GM19438 (cell line): ENCODE data around the gene TRPM3.
A peak's percentile ranks its signal among the peaks of the same experiment; 100 is the strongest.

ENCODE experiments used
- ATAC-seq: cut with Tn5 transposase; IDR thresholded peaks from one replicate; pipeline ENCODE4 v1.9.1; 2021; ENCODE audit warnings: low read depth; ENCODE audit not compliant: unreplicated experiment

TRPM3 gene

DNA sequence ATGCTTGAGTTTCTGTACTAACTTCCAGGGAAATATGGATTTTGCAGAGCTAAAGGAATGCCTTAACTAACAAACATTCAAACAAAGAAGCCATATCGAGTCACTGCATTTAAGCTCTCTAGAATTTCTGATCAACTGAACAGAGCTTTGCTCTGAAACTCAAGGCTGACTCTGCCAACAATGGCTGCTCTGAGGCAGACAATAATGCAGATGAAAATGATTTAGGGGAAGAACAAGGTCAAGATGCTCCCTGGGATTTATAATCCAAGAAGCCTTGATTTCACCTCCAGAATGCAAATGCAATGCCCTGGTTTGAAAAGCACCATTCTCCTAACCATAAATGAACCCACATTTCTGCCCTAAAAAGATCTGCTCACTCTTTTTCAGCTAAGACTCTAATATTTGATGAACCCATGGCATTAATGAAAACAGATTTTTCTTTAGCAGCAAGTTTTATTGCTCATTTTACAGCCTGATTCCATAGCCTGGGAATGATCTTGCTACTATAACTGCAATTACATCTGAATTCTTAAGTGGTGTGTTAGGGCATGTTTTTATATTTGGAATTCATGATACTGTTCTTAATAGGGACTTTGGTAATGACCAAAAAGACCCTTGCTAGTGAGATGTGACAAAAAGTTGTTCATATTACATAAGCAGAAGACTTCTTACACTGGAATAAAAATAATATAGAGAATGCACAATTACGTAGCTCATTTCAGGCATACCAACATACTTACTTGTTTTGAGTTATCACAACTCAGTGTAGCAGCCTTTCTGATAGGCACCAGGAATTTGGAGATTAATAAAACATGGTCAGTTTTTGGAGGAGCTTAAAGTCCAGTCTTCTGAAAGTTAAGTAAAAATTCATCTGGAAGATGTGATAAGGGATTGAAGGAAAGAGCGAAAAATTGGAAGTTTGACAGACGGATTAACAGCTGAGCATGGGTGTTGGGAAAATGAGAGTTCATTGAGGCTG, 169.4 kb downstream of the TRPM3 start:
- ATAC-seq: no peak

DNA sequence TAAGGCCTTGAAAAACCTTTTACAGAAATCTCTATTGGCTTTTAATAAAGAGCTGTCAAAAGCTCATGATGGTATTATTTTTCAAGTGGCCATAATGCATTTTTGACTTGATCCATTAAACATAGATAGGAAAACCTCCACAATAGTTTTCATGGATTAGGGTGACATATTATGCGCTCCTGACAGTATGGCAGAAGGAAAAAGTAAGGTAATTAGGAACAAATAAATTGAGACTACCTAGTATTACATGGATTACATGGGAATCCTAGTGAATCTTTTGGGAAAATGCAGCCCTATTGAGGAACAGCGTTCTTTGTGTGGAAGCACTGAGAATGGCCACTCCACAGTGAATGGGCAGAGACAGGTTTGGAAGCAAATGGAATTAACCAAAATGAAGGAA, 171.2 kb downstream of the TRPM3 start:
- ATAC-seq: no peak

DNA sequence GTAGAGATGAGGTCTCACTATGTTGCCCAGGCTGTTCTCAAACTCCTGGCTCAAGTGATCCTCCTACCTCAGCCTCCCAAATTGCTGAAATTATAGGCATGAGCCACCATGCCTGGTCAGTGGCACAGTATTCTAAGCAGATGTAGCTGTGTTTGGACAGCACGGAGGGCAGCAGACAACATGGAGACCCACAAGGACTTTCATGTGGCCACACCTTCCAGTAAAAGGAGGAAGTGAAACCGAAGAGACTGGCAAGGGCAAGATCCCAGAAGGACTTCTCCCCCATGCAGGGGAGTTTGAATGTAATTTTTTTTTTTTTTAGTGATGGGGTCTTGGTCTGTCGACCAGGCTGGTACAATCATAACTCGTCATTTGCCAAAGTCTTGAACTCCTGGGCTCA, 172.2 kb downstream of the TRPM3 start:
- ATAC-seq: no peak

DNA sequence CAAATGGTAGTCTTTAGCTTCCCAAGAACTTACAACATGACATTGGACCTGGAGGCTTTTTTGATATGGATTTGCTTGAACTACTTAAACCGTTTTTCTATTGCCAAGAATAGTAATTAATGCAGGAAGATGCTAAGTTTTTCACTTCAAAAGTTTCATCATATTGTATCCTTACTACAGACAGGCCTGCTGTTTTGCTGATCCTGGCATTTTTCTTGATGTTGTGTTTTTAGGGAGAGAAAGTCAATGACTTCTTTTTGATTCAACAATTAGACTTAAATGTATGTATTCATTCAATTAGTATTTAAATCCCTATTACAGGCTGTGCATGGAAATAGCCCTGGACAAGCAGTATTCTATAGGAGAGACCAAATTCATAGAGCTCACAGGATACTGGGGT, 172.7 kb downstream of the TRPM3 start:
- no peak for ATAC-seq

DNA sequence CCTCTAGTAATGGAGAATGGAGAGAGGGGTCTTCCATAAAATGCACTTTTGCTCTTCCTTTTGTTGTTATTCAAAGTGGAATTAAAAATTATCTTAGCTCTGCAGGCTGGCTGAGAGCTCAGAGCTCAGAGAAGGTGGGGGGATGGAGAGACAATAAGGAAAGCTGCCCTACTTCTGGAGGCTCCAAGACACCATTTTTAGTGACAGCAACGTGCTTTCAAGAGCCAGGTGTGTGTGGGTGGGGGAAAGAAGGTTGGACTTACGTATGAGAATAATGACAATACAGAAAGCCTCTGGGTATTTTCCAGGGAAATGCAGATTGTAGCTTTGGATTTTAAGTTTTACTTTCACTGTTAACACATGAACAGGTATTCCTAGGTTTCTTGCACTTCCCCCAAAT, 173.9 kb downstream of the TRPM3 start:
- no peak for ATAC-seq

DNA sequence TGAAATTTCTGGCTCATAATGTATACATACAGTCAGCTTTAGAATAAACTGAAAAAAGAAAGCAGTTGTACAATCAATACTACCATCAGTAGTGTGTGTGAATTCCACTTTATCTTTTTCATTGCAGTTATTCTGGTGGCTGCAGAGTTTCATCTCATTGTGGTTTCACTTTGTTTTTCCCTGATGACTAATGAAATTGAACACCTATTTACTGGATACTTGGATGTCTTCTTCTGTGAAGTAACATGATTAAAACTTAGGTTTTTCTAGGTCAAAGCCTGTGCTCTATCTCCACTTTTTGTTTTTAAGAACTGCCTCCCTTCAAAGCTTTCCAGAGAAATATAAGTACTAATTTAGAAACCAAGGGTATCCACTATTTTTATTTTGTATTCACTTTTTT, 174.3 kb downstream of the TRPM3 start:
- ATAC-seq: no peak

DNA sequence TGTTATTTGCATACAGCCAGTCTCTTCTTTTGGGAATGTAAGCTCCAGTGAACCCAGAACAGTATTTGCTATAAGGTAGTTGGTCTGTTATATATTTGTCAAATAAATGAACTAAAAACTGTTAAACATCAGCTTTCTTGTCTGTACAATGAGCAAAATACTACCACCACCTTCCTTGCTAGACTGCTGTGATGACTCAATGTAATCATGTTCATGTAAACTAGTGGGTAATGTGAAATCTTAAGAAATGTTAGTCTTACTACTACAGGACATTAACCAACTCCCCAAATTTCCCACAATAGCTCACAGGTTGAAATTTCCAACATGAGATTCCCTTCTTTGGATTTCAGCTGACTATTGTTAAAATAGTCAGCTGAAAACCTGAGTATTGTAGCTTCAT, 176.1 kb downstream of the TRPM3 start:
- no peak for ATAC-seq

DNA sequence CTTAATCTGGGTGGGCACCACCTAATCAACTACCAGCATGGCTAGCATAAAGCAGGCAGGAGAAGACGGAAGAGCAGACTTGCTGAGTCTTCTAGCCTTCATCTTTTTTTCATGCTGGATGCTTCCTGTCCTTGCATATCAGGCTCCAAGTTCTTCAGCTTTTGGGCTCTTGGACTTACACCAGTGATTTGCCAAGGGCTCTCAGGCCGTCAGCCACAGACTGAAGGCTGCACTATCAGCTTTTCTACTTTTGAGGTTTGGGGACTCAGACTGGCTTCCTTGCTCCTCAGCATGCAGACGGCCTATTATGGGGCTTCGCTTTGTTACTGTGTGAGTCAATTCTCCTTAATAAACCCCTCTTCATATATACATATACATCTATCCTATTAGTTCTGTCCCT, 180.2 kb downstream of the TRPM3 start:
- ATAC-seq: no peak

DNA sequence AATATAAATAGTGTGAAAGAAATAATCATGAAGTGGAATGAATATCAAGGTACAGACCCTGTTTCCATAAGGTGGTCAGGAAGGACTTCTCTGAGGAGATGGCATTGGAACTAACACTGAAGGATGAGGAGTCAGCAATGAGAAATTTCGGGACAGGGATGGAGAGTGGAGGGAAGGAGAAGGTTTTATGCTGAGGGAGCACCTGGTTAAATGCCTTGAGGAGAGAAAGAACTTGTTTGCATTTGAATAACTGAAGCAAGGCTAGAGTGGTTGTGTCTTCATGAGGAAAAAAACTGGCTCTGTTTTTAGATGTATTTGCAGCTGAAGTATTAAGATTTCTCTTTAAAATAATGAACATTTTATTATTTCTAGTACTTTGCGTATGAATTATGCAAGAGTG, 180.8 kb downstream of the TRPM3 start:
- ATAC-seq: no peak

DNA sequence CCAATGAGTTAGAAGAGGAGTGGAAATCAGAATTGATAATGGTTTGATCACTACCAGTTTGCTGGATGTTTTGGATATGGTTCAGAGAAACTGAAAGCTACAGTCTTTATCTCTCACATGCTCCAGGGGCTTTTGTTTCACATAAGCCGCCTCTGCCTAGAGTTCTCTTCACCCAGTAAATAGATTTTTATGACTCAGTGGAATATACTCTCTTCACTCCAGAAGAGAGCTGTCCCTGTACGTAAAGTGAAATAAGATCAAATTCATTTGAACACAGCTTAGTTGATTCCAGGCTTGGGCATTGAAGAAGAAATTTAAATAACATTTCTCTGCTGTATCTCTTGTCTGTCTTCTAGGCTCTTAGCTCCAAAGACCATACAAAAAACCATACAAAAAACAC, 184.9 kb downstream of the TRPM3 start:
- no peak for ATAC-seq

DNA sequence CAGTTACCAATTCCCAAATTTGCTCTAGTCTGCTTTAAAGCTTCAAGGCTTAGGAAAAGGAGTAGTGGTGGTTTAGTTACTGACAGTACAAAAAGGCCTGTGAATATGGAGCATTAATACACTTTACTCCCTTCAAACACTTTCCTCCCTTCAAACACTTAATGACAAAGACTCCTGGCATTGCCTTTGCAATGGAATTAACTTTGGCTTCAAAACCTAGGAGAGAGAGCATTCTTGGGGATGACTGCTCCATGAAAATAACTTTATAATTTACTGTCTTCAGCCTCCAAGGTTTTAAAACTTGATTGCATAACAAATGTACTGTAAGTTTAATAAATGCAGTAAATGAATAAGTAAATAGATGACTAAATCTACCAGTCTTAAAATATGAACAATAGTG, 185.6 kb downstream of the TRPM3 start:
- no peak for ATAC-seq

DNA sequence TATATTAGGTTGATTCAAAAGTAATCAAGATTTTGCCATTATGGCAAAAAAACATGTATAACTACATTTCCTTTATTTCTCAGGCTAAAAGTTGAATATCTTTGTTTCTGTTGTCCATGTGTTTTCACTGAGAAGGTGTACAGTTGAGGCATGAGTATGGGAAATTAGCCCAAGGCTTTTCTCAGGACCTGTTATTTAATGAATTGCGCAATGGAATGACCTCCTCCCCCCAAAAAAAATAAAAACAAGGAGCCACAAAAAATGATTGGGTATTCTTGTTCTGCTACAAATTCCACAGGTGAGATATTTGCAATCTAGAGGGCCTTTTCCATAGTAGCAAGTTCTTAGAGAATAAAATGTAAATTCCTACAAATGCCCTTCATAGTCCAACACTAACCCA, 186.8 kb downstream of the TRPM3 start:
- no peak for ATAC-seq

DNA sequence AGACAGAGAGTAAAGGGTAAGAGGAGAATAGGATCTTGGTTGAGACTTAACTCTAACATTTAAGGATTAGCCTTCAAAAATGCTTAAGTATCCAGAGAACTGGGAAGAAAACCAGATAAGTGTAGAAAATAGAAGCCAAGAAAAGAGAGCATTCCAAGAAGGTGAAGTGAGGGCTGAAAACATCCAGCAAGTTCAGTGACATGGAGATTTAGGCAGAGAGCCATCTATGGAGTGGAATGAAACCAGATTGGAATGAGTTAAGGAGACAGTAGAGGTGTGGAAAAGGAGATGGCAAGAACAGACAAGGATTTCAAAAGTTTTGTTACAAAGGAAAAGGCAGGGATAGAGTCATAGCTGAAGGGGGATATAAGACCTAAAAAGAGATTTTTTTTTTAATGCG, 188.1 kb downstream of the TRPM3 start:
- ATAC-seq: no peak

DNA sequence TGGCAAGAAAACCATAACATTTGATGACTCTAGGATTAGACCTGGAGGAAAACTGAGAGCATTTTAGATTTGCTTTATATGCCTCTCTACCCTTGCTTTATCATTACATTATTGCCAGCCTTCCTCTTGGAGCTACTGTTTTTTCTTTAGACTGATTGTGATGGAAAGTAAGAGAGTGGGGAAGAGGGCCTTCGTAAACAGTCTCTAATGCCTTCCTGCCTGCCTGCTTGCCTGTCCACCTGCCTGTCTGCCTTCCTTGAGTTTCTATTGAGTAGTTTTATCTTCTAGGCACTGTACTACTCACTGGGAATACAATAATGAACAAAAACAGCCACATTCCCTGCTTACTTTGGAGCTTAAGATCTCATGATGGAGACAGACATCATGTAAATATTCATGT, 189.3 kb downstream of the TRPM3 start:
- ATAC-seq: no peak

DNA sequence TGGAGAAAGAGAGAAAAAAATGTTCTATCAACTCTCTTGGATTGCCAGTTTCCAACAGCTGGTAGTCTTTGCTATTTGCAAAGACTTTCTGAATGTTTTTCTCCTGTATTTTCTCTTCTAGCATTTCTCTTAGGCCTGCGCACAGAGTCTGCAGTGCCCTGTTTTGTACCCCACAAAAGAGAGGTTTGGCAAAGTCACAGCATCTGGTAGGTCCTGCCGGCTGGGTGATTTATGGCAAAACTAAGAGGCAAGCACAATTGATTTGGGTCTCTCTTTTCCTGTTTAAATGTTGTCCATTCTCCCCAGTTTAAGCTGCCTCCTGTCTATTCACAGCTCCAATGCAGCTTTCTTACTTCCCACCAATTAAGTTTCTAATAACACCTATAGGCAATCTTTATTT, 193.9 kb downstream of the TRPM3 start:
- no peak for ATAC-seq

DNA sequence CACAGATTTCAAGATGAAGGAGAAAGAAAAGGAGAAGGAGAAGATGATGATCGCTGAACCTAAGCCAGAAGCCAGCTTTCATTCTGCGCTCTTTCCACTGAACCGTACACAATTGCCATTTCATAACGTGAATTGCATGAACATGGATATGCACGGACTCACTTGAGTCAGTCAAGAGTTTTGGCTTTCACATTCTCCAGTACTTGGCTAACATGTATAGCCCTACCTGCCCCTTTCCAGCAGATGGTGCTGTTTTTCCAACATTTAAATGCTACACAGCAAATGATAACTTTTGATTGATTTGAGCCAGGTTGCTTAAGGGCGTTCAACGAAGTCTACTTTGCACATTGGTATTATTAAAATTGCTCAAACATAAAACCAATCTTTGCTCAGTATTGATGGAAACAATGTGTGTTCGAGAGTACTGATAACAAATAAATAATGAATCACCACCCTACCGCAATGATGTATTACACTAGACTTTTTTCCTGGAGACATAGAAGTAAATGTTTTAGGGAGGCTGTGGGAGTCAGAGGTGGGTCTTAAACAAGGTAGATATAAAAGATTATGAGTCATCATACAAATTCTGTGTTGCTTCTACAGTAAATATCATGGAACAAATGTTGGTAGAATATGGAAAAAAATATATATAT, 196.4 kb downstream of the TRPM3 start:
- peak; percentile 77 for ATAC-seq

DNA sequence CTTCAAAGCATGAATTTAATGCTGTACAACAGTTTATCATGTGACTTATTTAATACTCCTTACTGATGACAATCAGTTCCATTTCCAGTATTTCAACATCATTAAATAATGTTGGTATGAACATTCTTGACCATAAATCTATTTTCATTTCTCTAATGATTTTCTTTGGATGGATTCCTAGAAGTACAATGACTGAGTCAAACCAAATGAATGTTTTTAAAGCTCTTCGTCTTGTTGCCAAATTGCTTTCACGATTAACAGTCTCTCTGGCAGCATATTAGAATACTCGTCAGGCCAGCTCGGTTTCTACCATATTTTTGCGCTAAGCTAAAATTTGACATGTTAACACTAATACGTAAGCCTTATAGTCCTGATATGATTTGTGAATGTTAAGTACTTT, 197.0 kb downstream of the TRPM3 start:
- no peak for ATAC-seq

DNA sequence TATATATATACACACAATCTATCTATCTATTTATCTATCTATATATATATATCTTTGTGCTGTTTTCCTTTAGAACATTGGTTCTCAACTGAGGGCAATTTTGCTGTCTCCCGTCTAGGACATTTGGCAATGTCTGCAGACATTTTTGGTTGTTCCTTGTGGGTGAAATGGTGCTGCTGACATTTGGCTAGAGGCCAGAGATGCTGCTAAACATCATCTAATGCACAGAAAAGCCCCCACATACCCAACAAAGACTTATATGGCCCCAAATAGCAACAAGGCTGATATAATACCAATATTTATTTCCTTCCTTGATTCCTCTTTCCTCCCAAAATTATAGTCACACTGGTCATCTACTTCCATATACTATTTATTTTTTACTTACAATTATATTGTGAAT, 197.5 kb downstream of the TRPM3 start:
- ATAC-seq: no peak

DNA sequence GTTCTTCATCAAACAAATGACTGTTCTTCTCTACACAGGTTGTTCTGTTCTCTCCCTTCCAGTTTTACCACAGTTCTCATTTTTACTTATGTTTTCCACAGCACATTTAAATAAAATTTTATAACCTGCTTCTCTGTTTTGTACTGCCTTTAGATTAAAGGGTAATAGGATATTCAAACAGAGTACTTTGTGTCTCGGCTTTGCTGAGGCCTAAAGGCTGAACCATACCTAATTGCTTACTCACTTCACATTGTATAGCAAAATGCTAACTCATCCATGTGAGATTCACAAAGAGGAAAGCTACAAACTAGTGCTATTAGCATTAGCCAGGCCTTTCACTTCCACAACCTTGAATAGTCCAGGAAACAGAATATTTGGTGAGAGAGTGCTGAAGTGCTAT, 200.3 kb downstream of the TRPM3 start:
- no peak for ATAC-seq

DNA sequence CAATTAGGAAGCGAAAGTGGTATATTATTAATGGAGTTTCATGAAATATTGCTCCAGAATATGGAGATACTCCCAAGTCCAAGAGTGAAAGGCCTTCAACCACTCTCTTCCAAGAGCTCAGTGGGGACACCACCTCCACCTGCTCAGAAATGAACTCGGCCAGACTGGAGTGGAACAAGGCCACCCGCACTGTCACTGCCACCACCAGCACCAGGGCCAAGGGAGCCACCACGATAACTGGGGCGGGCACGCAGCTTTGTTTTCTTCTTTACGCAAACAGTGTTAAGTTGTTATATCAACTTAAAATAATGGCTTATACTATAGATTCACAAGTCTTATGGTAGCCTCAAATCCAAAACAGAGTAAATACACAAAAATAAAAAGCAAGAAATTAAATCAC, 204.1 kb downstream of the TRPM3 start:
- ATAC-seq: no peak

DNA sequence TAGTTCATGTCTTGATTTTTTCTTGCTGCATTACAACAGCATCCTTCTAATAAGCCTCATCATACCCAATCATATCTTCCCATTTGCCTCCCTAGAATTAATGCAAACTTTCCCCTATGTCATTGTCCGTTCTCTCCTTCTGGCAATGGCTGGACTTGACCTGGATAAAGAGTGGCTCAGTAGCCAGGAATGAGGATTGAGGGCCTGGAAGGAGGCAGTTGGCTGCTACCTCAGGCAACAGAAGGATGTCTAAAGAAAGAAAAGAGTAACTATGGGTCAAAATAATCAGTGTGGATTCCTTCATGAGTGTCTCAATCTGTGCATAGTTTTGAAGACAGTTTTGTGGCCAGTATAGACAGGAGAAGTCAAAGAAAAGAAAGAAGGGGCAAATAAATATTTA, 209.6 kb downstream of the TRPM3 start:
- ATAC-seq: no peak

DNA sequence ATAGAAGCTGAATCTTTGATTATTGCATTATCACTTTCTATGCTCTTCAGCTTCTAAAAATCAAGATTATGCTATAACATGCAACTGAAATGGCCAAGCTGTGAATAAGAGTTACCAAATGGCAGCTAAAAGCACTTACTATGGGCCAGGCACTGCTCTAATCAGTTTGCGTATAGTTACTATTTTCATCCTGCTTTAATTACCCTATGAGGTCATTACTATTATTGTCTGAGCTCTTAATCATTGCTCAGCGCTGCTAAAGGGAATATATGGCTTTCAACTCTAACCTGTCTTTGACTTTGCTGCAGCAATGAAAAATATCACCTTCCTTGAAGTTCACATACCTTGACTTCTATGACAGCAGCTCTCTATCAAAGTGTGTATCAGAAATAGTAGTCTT, 210.8 kb downstream of the TRPM3 start:
- no peak for ATAC-seq
